Breast epithelium (tissue), 4 donors: ENCODE measurements around the gene ANKS3. TPM values are rescaled to one million over a fixed set of nuclear protein-coding genes. Genes with fewer than 3 reads are reported as not detected.

ENCODE experiments used
- DNase-seq, 2 donors: peaks; one replicate each; pipeline ENCODE4 v3.0.0-alpha.2; 2019; ENCODE audit warnings: low spot score in 2 of 2
- H3K27ac ChIP-seq, 2 donors: fragments of 200-600 bp; sonication (generic) in 1 of 2; one replicate each; pipeline ENCODE4 v1.5.1; 2016 to 2019; ENCODE audit warnings: mild to moderate bottlenecking in 1 of 2
- H3K27me3 ChIP-seq, 2 donors: fragments of 200-600 bp; sonication (generic) in 1 of 2; one replicate each; pipeline versions ENCODE4 v1.5.1 to v1.6.0; 2017 to 2019; ENCODE audit warnings: control low read depth in 1 of 2, mild to moderate bottlenecking in 1 of 2
- H3K36me3 ChIP-seq: fragments of 200-600 bp; one replicate; pipeline ENCODE4 v1.5.1; 2019
- H3K4me1 ChIP-seq, 2 donors: fragments of 200-600 bp; sonication (generic); one replicate each; pipeline ENCODE4 v1.5.1; 2016 to 2019; ENCODE audit warnings: control low read depth in 1 of 2
- H3K4me3 ChIP-seq, 3 donors: fragments of 200-600 bp; sonication (generic); 1 replicate in 2 of 3; 2 replicates in 1 of 3; pipeline ENCODE4 v1.5.1; 2016 to 2019; ENCODE audit warnings: mild to moderate bottlenecking in 3 of 3, moderate library complexity in 2 of 3
- H3K9me3 ChIP-seq, 2 donors: fragments of 200-600 bp; sonication (generic) in 1 of 2; one replicate each; pipeline ENCODE4 v1.5.1; 2016 to 2019; ENCODE audit warnings: control low read depth in 1 of 2
- POLR2A ChIP-seq: fragments of 450-650 bp; IDR thresholded peaks from one replicate; pipeline ENCODE4 v1.6.1; 2016; ENCODE audit warnings: antibody characterized with exemption, mild to moderate bottlenecking, moderate library complexity
- POLR2AphosphoS5 ChIP-seq, 3 donors: sonication (generic); formaldehyde crosslinking; IDR thresholded peaks; one replicate each; pipeline ENCODE4 v1.6.1; 2017; ENCODE audit warnings: antibody characterized with exemption in 3 of 3
- intact Hi-C: fragments of 100-400 bp; cut with DNase I; formaldehyde crosslinking; loops from one replicate; pipeline ENCODE4 v1.15.1; 2023; ENCODE audit warnings: low total_unique reads
- total RNA-seq, 3 donors: library from RNA; depleted of rRNA; stranded (reverse); fragments of >200 nt; gene quantifications; one replicate each; pipeline ENCODE4 v1.1.0, GENCODE V29; 2016
- TF ChIP-seq, protein P1 (sequence below), 3 donors: fragments of 450-650 bp; IDR thresholded peaks; one replicate each; pipeline ENCODE4 v1.5.1; 2016 to 2017; ENCODE audit warnings: antibody characterized with exemption in 3 of 3, mild to moderate bottlenecking in 3 of 3, moderate library complexity in 3 of 3

Gene ANKS3
- total RNA-seq, 3 donors from 2014 or later, result 12.6 to 33.1 (median 23.6) TPM

DNA sequence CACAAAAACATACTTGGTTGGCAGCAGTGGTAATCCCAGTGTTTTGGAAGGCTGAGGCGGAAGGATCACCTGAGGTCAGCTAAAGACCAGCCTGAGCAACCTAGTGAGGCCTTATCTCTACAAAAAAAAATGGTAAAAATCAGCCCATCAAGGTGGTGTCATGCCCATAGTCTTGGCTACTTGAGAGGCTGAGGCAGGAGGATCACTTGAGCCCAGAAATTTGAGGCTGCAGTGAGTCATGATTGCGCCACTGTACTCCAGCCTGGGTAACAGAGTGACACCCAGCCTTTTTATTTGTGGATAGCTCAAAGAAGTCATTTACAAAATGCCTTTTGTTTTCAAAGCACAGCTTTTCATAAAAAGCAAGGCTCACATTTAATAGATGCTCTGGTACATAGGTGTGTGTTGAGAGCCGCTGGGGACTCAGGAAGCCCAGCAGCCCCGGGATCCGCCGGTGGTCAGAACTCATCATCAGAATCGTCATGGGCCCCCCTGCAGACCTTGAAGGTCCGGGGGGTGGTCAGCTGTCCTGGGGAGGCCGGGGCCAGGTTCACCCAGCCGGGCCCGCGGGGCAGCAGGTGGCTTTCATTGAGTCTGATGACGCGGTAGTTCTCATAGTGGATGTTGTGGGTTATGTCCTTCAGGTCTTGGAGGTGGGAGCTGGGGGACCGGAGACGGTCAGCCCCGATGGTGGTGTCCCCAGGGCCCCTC is 43.4 kb upstream of the ANKS3 start:
- Histone ChIP-seq H3K36me3 (no peaks in the 10 kb centered on the region), H3K4me1 (no peaks in the 10 kb centered on the region), H3K4me3 (no peak overlapping the region), H3K27ac (no peak overlapping the region), H3K9me3 (no peaks in the 10 kb centered on the region), H3K27me3 (no peaks in the 10 kb centered on the region)
- intact Hi-C loops, result no loop called here
- no peak for DNase-seq
- no peak for TF ChIP-seq POLR2A

GRCh38 chr16:4776141-4776705 is 42.2 kb upstream of the ANKS3 start:
- H3K4me1 ChIP-seq, result no peaks in the 10 kb centered on the region
- no peak for DNase-seq
- H3K9me3 ChIP-seq, result no peaks in the 10 kb centered on the region
- no peak for TF ChIP-seq POLR2A
- TF ChIP-seq, protein P1, sequence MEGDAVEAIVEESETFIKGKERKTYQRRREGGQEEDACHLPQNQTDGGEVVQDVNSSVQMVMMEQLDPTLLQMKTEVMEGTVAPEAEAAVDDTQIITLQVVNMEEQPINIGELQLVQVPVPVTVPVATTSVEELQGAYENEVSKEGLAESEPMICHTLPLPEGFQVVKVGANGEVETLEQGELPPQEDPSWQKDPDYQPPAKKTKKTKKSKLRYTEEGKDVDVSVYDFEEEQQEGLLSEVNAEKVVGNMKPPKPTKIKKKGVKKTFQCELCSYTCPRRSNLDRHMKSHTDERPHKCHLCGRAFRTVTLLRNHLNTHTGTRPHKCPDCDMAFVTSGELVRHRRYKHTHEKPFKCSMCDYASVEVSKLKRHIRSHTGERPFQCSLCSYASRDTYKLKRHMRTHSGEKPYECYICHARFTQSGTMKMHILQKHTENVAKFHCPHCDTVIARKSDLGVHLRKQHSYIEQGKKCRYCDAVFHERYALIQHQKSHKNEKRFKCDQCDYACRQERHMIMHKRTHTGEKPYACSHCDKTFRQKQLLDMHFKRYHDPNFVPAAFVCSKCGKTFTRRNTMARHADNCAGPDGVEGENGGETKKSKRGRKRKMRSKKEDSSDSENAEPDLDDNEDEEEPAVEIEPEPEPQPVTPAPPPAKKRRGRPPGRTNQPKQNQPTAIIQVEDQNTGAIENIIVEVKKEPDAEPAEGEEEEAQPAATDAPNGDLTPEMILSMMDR (IDR thresholded peaks at IDR 0.05), result no peak
- no peak for TF ChIP-seq POLR2AphosphoS5 (IDR thresholded peaks at IDR 0.05)
- intact Hi-C loops, result no loop called here
- H3K4me3 ChIP-seq, result no peak overlapping the region
- no peaks in the 10 kb centered on the region for H3K27me3 ChIP-seq
- H3K36me3 ChIP-seq, result no peaks in the 10 kb centered on the region
- H3K27ac ChIP-seq, result no peak overlapping the region

DNA sequence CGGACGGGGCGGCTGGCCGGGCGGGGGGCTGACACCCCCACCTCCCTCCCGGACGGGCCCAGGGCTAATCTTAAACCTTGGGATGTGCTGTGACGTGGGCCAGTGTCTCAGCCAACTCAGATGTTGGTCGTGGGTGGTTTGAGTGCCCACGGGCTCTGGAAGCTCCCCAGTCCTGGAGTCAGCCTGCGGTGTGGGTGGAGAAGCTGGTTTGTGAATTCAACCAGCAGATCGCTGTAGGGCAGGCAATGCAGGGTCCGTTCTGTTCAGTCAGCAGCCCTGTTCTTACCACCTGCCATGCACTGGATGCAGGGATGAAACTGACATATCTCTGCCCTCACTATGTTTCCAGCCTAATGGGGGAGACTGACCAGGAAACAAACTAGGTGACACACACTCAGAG is 40.9 kb upstream of the ANKS3 start:
- H3K36me3 ChIP-seq, result no peaks in the 10 kb centered on the region
- intact Hi-C loops, result no loop called here
- TF ChIP-seq POLR2A, result no peak
- H3K27me3 ChIP-seq, result no peaks in the 10 kb centered on the region
- H3K27ac ChIP-seq, result no peak overlapping the region
- no peak for DNase-seq
- no peaks in the 10 kb centered on the region for H3K9me3 ChIP-seq
- H3K4me1 ChIP-seq, result no peaks in the 10 kb centered on the region
- H3K4me3 ChIP-seq, result peak overlapping the region in 1 of 3 donors; percentile 33

DNA sequence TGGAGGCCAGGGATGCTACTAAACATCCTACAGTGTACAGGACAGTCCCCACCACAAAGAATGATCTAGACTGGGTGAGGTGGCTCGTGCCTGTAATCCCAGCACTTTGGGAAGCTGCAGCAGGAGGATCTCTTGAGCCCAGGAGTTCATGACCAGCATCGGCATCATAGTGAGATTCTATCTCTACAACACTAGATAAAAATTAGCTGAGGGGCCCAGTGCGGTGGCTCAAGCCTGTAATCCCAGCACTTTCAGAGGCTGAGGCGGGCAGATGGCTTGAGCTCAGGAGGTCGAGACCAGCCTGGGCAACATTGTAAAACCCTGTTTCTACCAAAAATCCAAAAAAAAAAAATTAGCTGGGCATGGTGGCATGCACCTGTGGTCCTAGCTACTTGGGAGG is 38.3 kb upstream of the ANKS3 start:
- DNase-seq, result no peak
- TF ChIP-seq, protein P1 (IDR thresholded peaks at IDR 0.05), result no peak
- no peak for TF ChIP-seq POLR2A
- no peaks in the 10 kb centered on the region for H3K27me3 ChIP-seq

GRCh38 chr16:4771646-4772045 is 37.6 kb upstream of the ANKS3 start:
- H3K4me3 ChIP-seq, result no peak overlapping the region
- intact Hi-C loops, result no loop called here
- H3K27me3 ChIP-seq, result no peaks in the 10 kb centered on the region
- no peak for DNase-seq
- no peaks in the 10 kb centered on the region for H3K9me3 ChIP-seq
- no peaks in the 10 kb centered on the region for H3K36me3 ChIP-seq
- TF ChIP-seq POLR2AphosphoS5 (IDR thresholded peaks at IDR 0.05), result no peak
- TF ChIP-seq, protein P1 (IDR thresholded peaks at IDR 0.05), result no peak
- TF ChIP-seq POLR2A, result no peak
- H3K27ac ChIP-seq, result no peak overlapping the region
- no peaks in the 10 kb centered on the region for H3K4me1 ChIP-seq

More for the DNA sequence above, 38.3 kb upstream of the ANKS3 start:
- Histone ChIP-seq H3K27ac (no peak overlapping the region), H3K36me3 (no peaks in the 10 kb centered on the region), H3K4me3 (no peak overlapping the region), H3K4me1 (no peaks in the 10 kb centered on the region), H3K9me3 (no peaks in the 10 kb centered on the region)
- intact Hi-C loops, result no loop called here

- peak overlapping the region; percentile 52 to 87 (median 83) for H3K4me3 ChIP-seq
- no peaks in the 10 kb centered on the region for H3K36me3 ChIP-seq
- no peaks in the 10 kb centered on the region for H3K27me3 ChIP-seq
- peak overlapping the region; percentile 89 to 93 for H3K27ac ChIP-seq
- TF ChIP-seq POLR2A (no peak), POLR2AphosphoS5 (IDR thresholded peaks at IDR 0.05) (no peak)
- TF ChIP-seq, protein P1 (IDR thresholded peaks at IDR 0.05), result no peak
- H3K9me3 ChIP-seq, result no peaks in the 10 kb centered on the region
- DNase-seq, result no peak
- peaks cover 6 to 14% of the 10 kb centered on the region in 2 donors for H3K4me1 ChIP-seq
- intact Hi-C loops, result no loop called here
Measured at GRCh38 chr16:4769306-4769638, 35.2 kb upstream of the ANKS3 start.
